IMR-90 (cell line): ENCODE data around the gene SMCO4. TPM values are rescaled to one million over a fixed set of nuclear protein-coding genes. Genes with fewer than 3 reads are reported as not detected.
"Not testable (repeated sequence)": the region's sequence is repeated elsewhere in the genome, so short reads cannot be mapped to it uniquely, and the experiment has no call there.

Experiments used
- ATAC-seq: fragments of 200-7000 bp; cut with Tn5 transposase; 2 replicates; pipeline ENCODE4 v1.9.1; 2020; ENCODE audit warnings: low read depth, mild to moderate bottlenecking, moderate library complexity
- BruUV-seq: library from RNA; stranded (reverse); fragments of 400-500 nt; replicated peaks from 2 replicates; lab custom pipeline; 2021; lab: Mats Ljungman, UMichigan
- CTCF ChIA-PET: fragments of 300-600 bp; formaldehyde crosslinking; extraction: SDS; loops from one replicate; lab custom pipeline; 2021; ENCODE audit warnings: antibody characterized with exemption; lab: Yijun Ruan, JAX
- POLR2A ChIA-PET: fragments of 300-600 bp; sonication (Branson Sonifier 250); formaldehyde crosslinking; loops from one replicate; lab custom pipeline; 2022; ENCODE audit warnings: antibody characterized with exemption; ENCODE audit not compliant: unreplicated experiment; lab: Charles Lee
- DNase-seq: peaks from one replicate; pipeline ENCODE4 v3.0.0; 2013
- H2AFZ ChIP-seq: replicated peaks from 2 replicates; pipeline ENCODE3; 2013; ENCODE audit warnings: low read length, mild to moderate bottlenecking; ENCODE audit not compliant: poor library complexity
- H2AK5ac ChIP-seq: 2 replicates; pipeline ENCODE4 v1.6.1; 2013; ENCODE audit warnings: low read depth, low read length, inconsistent platforms
- H2AK9ac ChIP-seq: replicated peaks from 2 replicates; pipeline ENCODE3; 2013; ENCODE audit warnings: mild to moderate bottlenecking, low read depth, low read length, moderate library complexity; ENCODE audit not compliant: poor library complexity
- H2BK120ac ChIP-seq: 2 replicates; pipeline ENCODE4 v1.6.1; 2013; ENCODE audit warnings: low read depth, low read length, inconsistent platforms
- H2BK15ac ChIP-seq: 3 replicates; pipeline ENCODE4 v1.6.1; 2013; ENCODE audit warnings: low read depth, low read length, inconsistent platforms
- H2BK20ac ChIP-seq: 2 replicates; pipeline ENCODE4 v1.6.1; 2013; ENCODE audit warnings: low read depth, mild to moderate bottlenecking, inconsistent platforms, low read length, moderate library complexity
- H2BK5ac ChIP-seq: 2 replicates; pipeline ENCODE4 v1.6.1; 2013; ENCODE audit warnings: mild to moderate bottlenecking, low read depth, low read length, inconsistent platforms; ENCODE audit not compliant: poor library complexity, severe bottlenecking
- H3K14ac ChIP-seq: replicated peaks from 2 replicates; pipeline ENCODE4 v1.6.1; 2013; ENCODE audit warnings: low read depth, low read length, inconsistent platforms
- H3K18ac ChIP-seq: 2 replicates; pipeline ENCODE4 v1.6.1; 2013; ENCODE audit warnings: low read depth, low read length, control low read depth
- H3K23ac ChIP-seq: 2 replicates; pipeline ENCODE4 v1.6.1; 2013; ENCODE audit warnings: low read depth, low read length, inconsistent platforms
- H3K27ac ChIP-seq: 2 replicates; pipeline ENCODE4 v1.5.1; 2013; ENCODE audit warnings: mild to moderate bottlenecking, control low read depth, low read length; ENCODE audit not compliant: insufficient read depth
- H3K27me3 ChIP-seq: 2 replicates; pipeline ENCODE4 v1.6.1; 2013; ENCODE audit warnings: low read length; ENCODE audit not compliant: control insufficient read depth, insufficient read depth
- H3K36me3 ChIP-seq: 2 replicates; pipeline ENCODE4 v1.6.1; 2013; ENCODE audit warnings: low read length, mixed read lengths; ENCODE audit not compliant: control insufficient read depth, insufficient read depth
- H3K4ac ChIP-seq: 2 replicates; pipeline ENCODE4 v1.6.1; 2013; ENCODE audit warnings: low read depth, low read length, inconsistent platforms
- H3K4me1 ChIP-seq: 2 replicates; pipeline ENCODE4 v1.6.1; 2013; ENCODE audit warnings: low read length, mixed read lengths; ENCODE audit not compliant: control insufficient read depth, insufficient read depth
- H3K4me2 ChIP-seq: 2 replicates; pipeline ENCODE4 v1.6.1; 2013; ENCODE audit warnings: low read depth, mild to moderate bottlenecking, control low read depth, low read length, moderate library complexity
- H3K4me3 ChIP-seq: 2 replicates; pipeline ENCODE4 v1.5.1; 2013; ENCODE audit warnings: low read depth, mild to moderate bottlenecking, control low read depth, low read length, moderate library complexity; ENCODE audit not compliant: insufficient read depth
- H3K56ac ChIP-seq: 2 replicates; pipeline ENCODE4 v1.6.1; 2013; ENCODE audit warnings: low read length, inconsistent platforms; ENCODE audit not compliant: insufficient read depth; ENCODE audit errors: extremely low read depth
- H3K79me1 ChIP-seq, 2 experiments: 2 replicates each; pipeline ENCODE4 v1.6.1; 2013; ENCODE audit warnings: low read length in 2 of 2, inconsistent platforms in 1 of 2, low read depth in 1 of 2
- H3K9ac ChIP-seq: 2 replicates; pipeline ENCODE4 v1.6.1; 2013; ENCODE audit warnings: low read depth, low read length, control low read depth
- H3K9me1 ChIP-seq: 2 replicates; pipeline ENCODE4 v1.6.1; 2013; ENCODE audit warnings: low read length, inconsistent platforms; ENCODE audit not compliant: insufficient read depth
- H3K9me3 ChIP-seq: 2 replicates; pipeline ENCODE4 v1.6.1; 2013; ENCODE audit warnings: low read length; ENCODE audit not compliant: control insufficient read depth, insufficient read depth
- H4K20me1 ChIP-seq: 2 replicates; pipeline ENCODE4 v1.6.1; 2013; ENCODE audit warnings: low read length, inconsistent platforms; ENCODE audit not compliant: insufficient read depth
- H4K5ac ChIP-seq: 2 replicates; pipeline ENCODE4 v1.6.1; 2013; ENCODE audit warnings: mild to moderate bottlenecking, low read depth, low read length, control low read depth
- H4K8ac ChIP-seq, 2 experiments: 2 replicates each; pipeline ENCODE4 v1.6.1; 2013; ENCODE audit warnings: low read depth in 2 of 2, low read length in 2 of 2, control low read depth in 1 of 2, inconsistent platforms in 1 of 2
- H4K91ac ChIP-seq: 2 replicates; pipeline ENCODE4 v1.6.1; 2013; ENCODE audit warnings: low read depth, low read length, inconsistent platforms; ENCODE audit not compliant: insufficient read depth
- CEBPB ChIP-seq: IDR thresholded peaks from 2 replicates; pipeline ENCODE4 v1.6.1; 2012; ENCODE audit warnings: low read depth, low read length, improper control_type of control experiment
- WGBS, 2 experiments: methylation state at CpG; one replicate each; pipeline versions ENCODE4 v1.1.5 to v1.1.7; 2013; ENCODE audit warnings: missing lambda C conversion rate in 2 of 2; ENCODE audit not compliant: insufficient read length in 1 of 2; ENCODE audit errors: extremely low coverage in 2 of 2; 5-methylcytosine and 5-hydroxymethylcytosine counted together
- dilution Hi-C: fragments of 300-500 bp; cut with HindIII; formaldehyde crosslinking; loops from one replicate; pipeline ENCODE4 v1.14.3; 2018; ENCODE audit warnings: low sequenced_read_pairs; ENCODE audit not compliant: unreplicated experiment
- in situ Hi-C: fragments of 300-500 bp; cut with MboI; formaldehyde crosslinking; loops from 3 replicates; pipeline ENCODE4 v1.14.3; 2019; ENCODE audit warnings: low sequenced_read_pairs, inconsistent platforms, mixed read lengths
- intact Hi-C: fragments of 100-400 bp; cut with micrococcal nuclease; formaldehyde crosslinking; loops from 2 replicates; pipeline ENCODE4 v1.10.0; 2022
- polyA plus RNA-seq, 3 experiments: library from polyadenylated mRNA; depleted of rRNA; stranded (reverse); fragments of >200 nt; gene quantifications; 2 replicates each; pipeline ENCODE4 v1.2.3, GENCODE V29; 2012; ENCODE audit warnings: low replicate concordance in 1 of 3
- total RNA-seq: library from RNA; depleted of rRNA; stranded (reverse); fragments of >200 nt; gene quantifications from 2 replicates; pipeline ENCODE4 v1.2.3, GENCODE V29; 2012

Gene SMCO4
- total and polyA plus RNA-seq, 2 of the 4 experiments (the other 2 are of a cell fraction) = 2.2 to 17.7 TPM

- 0 out of 2 replicates have a peak, but pooled peaks have one; percentile 29 for TF ChIP-seq CEBPB
- intact Hi-C loops, H3K79me1 ChIP-seq, H3K9me1 ChIP-seq, H2AK9ac ChIP-seq, H2BK120ac ChIP-seq, H4K20me1 ChIP-seq, H2BK15ac ChIP-seq, H3K4me1 ChIP-seq, H3K4me3 ChIP-seq, H4K8ac ChIP-seq, H3K9ac ChIP-seq, H3K18ac ChIP-seq, BruUV-seq, H2AFZ ChIP-seq, H3K9me3 ChIP-seq, H3K36me3 ChIP-seq, POLR2A ChIA-PET, H4K5ac ChIP-seq, H3K23ac ChIP-seq, H3K27ac ChIP-seq, H4K91ac ChIP-seq, H3K4ac ChIP-seq, H2BK20ac ChIP-seq, H3K56ac ChIP-seq, in situ Hi-C loops, H2AK5ac ChIP-seq, H3K14ac ChIP-seq, dilution Hi-C loops, H3K27me3 ChIP-seq: not testable (repeated sequence)
- Histone ChIP-seq H2BK5ac (peak overlapping the region; percentile 84), H3K4me2 (peak overlapping the region; percentile 12; the same call in 1 of the 2 replicates)
- ATAC-seq (peak; percentile 82), DNase-seq (peak; percentile 58)
- no CpG with 5 or more reads among the region's 4 CpGs for WGBS, 2 experiments
- CTCF ChIA-PET = interaction anchor here (0.7 to 1.0 kb wide), 2 partner anchors 12 to 343 kb away, joined by 3 read pairs; no protein-coding TSS in a partner anchor
These were observed 33.7 kb upstream of the SMCO4 start for GRCh38 chr11:93576870-93577269.
